WTC11 (cell line): Measurements from ENCODE around the gene RTN4RL1. TPM values are rescaled to one million over a fixed set of nuclear protein-coding genes. Genes with fewer than 3 reads are reported as not detected.

Experiments
- ATAC-seq: fragments of 200-7000 bp; cut with Tn5 transposase; 2 replicates; pipeline ENCODE4 v1.10.0; 2021; ENCODE audit warnings: mild to moderate bottlenecking, moderate library complexity
- CTCF ChIA-PET: fragments of 300-600 bp; sonication (Branson Sonifier 250); formaldehyde crosslinking; loops from one replicate; lab custom pipeline; 2021; ENCODE audit warnings: antibody characterized with exemption; lab: Charles Lee
- POLR2A ChIA-PET: fragments of 350-600 bp; sonication (Branson Sonifier 250); formaldehyde crosslinking; loops from one replicate; lab custom pipeline; 2021; ENCODE audit warnings: antibody characterized with exemption; lab: Charles Lee
- DNase-seq: peaks from one replicate; pipeline ENCODE4 v3.0.0; 2021; ENCODE audit warnings: low spot score
- H3K27ac Mint-ChIP-seq: 2 replicates; pipeline ENCODE4 v1.8.0; 2021; ENCODE audit warnings: mixed read lengths
- H3K27me3 Mint-ChIP-seq: 2 replicates; pipeline ENCODE4 v1.8.0; 2021; ENCODE audit warnings: low read depth, mild to moderate bottlenecking, moderate library complexity, mixed read lengths
- H3K36me3 Mint-ChIP-seq: 2 replicates; pipeline ENCODE4 v1.8.0; 2021; ENCODE audit warnings: mixed read lengths
- H3K4me1 Mint-ChIP-seq: 2 replicates; pipeline ENCODE4 v1.8.0; 2022; ENCODE audit warnings: mixed read lengths
- H3K4me3 Mint-ChIP-seq: 2 replicates; pipeline ENCODE4 v1.8.0; 2021; ENCODE audit warnings: mild to moderate bottlenecking, moderate library complexity, mixed read lengths
- H3K9me3 Mint-ChIP-seq: 2 replicates; pipeline ENCODE4 v1.8.0; 2021; ENCODE audit warnings: mixed read lengths
- ATF1 ChIP-seq: sonication (generic); formaldehyde crosslinking; IDR thresholded peaks from 2 replicates; pipeline ENCODE4 v1.8.1; 2023; ENCODE audit warnings: mild to moderate bottlenecking, moderate library complexity, missing genetic modification reagents
- CREM ChIP-seq: sonication (generic); formaldehyde crosslinking; IDR thresholded peaks from 2 replicates; pipeline ENCODE4 v1.8.1; 2022; ENCODE audit warnings: mild to moderate bottlenecking, missing genetic modification reagents, moderate library complexity
- EMX1 ChIP-seq: fragments of 250-450 bp; sonication (Bioruptor Pico); IDR thresholded peaks from 2 replicates; pipeline ENCODE4 v1.8.0; 2021; ENCODE audit warnings: mild to moderate bottlenecking
- NFE2L1 ChIP-seq: sonication (generic); formaldehyde crosslinking; IDR thresholded peaks from 2 replicates; pipeline ENCODE4 v1.8.1; 2023; ENCODE audit warnings: missing genetic modification reagents
- NR2C2 ChIP-seq: sonication (generic); formaldehyde crosslinking; IDR thresholded peaks from 2 replicates; pipeline ENCODE4 v1.8.0; 2022; ENCODE audit warnings: mild to moderate bottlenecking, missing genetic modification reagents
- SP1 ChIP-seq: sonication (generic); formaldehyde crosslinking; conservative IDR thresholded peaks from 2 replicates; pipeline ENCODE4 v1.8.1; 2022; ENCODE audit warnings: missing genetic modification reagents
- ZNF138 ChIP-seq: sonication (generic); formaldehyde crosslinking; conservative IDR thresholded peaks from 2 replicates; pipeline ENCODE4 v1.8.1; 2022; ENCODE audit warnings: mild to moderate bottlenecking, moderate library complexity, missing genetic modification reagents
- ZNF423 ChIP-seq: fragments of 250-450 bp; sonication (Bioruptor Pico); IDR thresholded peaks from 2 replicates; pipeline ENCODE4 v2.1.2; 2022; ENCODE audit warnings: mild to moderate bottlenecking, moderate library complexity
- total RNA-seq: library from RNA; stranded (reverse); gene quantifications from 3 replicates; pipeline ENCODE4 v1.2.3, GENCODE V29; 2021
- TF ChIP-seq, protein P1 (sequence below): sonication (generic); formaldehyde crosslinking; IDR thresholded peaks from 2 replicates; pipeline ENCODE4 v1.8.0; 2023; ENCODE audit warnings: missing genetic modification reagents, mild to moderate bottlenecking, borderline replicate concordance
- TF ChIP-seq, protein P2 (sequence below): sonication (generic); formaldehyde crosslinking; IDR thresholded peaks from 2 replicates; pipeline ENCODE4 v1.8.1; 2023; ENCODE audit warnings: mild to moderate bottlenecking, missing genetic modification reagents, borderline replicate concordance
- TF ChIP-seq, protein P3 (sequence below): sonication (generic); formaldehyde crosslinking; conservative IDR thresholded peaks from 2 replicates; pipeline ENCODE4 v1.8.1; 2023; ENCODE audit warnings: mild to moderate bottlenecking, low read depth, missing genetic modification reagents, moderate library complexity
- TF ChIP-seq, protein P4 (sequence below): sonication (generic); formaldehyde crosslinking; IDR thresholded peaks from 2 replicates; pipeline ENCODE4 v1.8.0; 2022; ENCODE audit warnings: mild to moderate bottlenecking, missing genetic modification reagents
- TF ChIP-seq, protein P5 (sequence below): fragments of 200-600 bp; IDR thresholded peaks from 2 replicates; pipeline ENCODE4 v1.8.0; 2022; ENCODE audit warnings: antibody characterized with exemption

RTN4RL1 gene
- total RNA-seq, 1 experiment from 2014 or later, result 0.72 TPM

DNA sequence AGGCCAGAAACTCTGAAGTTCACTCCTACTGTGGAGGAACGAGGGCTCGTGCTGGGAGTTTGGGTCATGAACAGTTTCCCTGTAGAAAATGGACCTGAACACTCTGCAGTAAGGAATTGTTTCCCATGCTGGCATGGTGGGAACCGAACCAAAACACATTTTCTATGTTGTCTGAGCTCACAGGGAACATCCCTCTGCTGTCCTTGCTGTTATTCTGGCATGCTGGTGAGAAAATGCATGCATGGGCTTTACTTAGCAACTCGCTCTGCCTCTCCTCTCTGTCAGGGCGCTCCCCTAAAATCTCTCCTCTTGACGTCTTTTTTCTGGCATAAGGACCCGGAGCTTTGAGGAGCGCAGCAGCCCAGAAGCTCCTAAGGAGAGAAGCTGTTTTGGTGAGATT lies 5.4 kb downstream of the RTN4RL1 start (continued):
- TF ChIP-seq, protein P1, sequence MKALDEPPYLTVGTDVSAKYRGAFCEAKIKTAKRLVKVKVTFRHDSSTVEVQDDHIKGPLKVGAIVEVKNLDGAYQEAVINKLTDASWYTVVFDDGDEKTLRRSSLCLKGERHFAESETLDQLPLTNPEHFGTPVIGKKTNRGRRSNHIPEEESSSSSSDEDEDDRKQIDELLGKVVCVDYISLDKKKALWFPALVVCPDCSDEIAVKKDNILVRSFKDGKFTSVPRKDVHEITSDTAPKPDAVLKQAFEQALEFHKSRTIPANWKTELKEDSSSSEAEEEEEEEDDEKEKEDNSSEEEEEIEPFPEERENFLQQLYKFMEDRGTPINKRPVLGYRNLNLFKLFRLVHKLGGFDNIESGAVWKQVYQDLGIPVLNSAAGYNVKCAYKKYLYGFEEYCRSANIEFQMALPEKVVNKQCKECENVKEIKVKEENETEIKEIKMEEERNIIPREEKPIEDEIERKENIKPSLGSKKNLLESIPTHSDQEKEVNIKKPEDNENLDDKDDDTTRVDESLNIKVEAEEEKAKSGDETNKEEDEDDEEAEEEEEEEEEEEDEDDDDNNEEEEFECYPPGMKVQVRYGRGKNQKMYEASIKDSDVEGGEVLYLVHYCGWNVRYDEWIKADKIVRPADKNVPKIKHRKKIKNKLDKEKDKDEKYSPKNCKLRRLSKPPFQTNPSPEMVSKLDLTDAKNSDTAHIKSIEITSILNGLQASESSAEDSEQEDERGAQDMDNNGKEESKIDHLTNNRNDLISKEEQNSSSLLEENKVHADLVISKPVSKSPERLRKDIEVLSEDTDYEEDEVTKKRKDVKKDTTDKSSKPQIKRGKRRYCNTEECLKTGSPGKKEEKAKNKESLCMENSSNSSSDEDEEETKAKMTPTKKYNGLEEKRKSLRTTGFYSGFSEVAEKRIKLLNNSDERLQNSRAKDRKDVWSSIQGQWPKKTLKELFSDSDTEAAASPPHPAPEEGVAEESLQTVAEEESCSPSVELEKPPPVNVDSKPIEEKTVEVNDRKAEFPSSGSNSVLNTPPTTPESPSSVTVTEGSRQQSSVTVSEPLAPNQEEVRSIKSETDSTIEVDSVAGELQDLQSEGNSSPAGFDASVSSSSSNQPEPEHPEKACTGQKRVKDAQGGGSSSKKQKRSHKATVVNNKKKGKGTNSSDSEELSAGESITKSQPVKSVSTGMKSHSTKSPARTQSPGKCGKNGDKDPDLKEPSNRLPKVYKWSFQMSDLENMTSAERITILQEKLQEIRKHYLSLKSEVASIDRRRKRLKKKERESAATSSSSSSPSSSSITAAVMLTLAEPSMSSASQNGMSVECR, result no peak
- no peak for TF ChIP-seq ATF1
- TF ChIP-seq NR2C2 (CRISPR knock-in tag), result no peak
- TF ChIP-seq ZNF138, result no peak
- TF ChIP-seq, protein P2, sequence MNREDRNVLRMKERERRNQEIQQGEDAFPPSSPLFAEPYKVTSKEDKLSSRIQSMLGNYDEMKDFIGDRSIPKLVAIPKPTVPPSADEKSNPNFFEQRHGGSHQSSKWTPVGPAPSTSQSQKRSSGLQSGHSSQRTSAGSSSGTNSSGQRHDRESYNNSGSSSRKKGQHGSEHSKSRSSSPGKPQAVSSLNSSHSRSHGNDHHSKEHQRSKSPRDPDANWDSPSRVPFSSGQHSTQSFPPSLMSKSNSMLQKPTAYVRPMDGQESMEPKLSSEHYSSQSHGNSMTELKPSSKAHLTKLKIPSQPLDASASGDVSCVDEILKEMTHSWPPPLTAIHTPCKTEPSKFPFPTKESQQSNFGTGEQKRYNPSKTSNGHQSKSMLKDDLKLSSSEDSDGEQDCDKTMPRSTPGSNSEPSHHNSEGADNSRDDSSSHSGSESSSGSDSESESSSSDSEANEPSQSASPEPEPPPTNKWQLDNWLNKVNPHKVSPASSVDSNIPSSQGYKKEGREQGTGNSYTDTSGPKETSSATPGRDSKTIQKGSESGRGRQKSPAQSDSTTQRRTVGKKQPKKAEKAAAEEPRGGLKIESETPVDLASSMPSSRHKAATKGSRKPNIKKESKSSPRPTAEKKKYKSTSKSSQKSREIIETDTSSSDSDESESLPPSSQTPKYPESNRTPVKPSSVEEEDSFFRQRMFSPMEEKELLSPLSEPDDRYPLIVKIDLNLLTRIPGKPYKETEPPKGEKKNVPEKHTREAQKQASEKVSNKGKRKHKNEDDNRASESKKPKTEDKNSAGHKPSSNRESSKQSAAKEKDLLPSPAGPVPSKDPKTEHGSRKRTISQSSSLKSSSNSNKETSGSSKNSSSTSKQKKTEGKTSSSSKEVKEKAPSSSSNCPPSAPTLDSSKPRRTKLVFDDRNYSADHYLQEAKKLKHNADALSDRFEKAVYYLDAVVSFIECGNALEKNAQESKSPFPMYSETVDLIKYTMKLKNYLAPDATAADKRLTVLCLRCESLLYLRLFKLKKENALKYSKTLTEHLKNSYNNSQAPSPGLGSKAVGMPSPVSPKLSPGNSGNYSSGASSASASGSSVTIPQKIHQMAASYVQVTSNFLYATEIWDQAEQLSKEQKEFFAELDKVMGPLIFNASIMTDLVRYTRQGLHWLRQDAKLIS (CRISPR knock-in tag), result no peak

DNA sequence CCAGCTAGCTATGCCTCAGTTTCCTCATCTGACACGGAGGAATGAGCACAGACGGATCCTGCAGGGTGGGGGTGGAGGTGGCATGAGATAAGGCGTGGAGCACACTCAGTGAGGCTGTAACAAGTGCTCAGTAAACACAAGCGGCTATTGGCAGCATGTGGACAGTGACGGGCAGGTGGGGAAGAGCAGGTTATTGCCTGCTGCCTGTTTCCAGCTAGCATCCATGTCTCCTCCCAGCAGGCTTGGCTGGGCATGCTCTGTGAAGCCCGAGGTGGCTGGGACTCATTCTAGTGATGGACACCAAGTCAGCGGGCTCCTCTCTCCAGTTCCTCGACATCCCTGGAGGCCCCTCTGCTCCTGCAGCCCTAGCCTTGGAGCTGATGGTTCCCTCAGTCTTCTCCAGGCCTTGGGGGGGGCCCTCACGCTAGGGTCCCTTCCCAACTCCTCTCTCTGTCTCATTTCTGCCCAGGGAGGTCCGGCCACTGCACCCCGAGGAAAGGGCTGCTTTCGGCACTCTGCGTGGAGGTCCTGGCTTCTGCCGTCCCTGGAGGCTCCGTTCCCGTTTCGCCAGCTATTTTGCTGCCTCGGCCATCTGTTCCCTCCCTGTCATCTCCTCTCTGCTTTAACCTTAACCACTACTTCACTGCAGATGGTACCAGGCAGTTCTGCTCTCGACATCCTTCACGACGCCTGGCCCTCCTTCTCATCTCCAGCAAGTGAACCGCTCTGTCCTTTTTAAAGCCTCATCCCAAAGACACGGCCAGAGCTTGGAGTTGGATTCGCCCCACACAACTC lies 6.2 kb downstream of the RTN4RL1 start:
- H3K36me3 Mint-ChIP-seq, result no peaks in the 10 kb centered on the region
- ChIA-PET POLR2A (interaction anchor here (0.5 kb wide), 1 partner anchor 19 kb away, joined by 3 read pairs; no protein-coding TSS in a partner anchor), CTCF (interaction anchor here (0.9 to 2.6 kb wide), 4 partner anchors 23 to 389 kb away, joined by 3 to 12 read pairs (median 4); partner anchors contain the start of gene OVCA2)
- DNase-seq (no peak), ATAC-seq (no peak)
- H3K4me3 Mint-ChIP-seq, result no peak overlapping the region
- H3K27me3 Mint-ChIP-seq, result peaks cover 81% of the 10 kb centered on the region
- no peak overlapping the region for H3K27ac Mint-ChIP-seq
- H3K9me3 Mint-ChIP-seq, result no peaks in the 10 kb centered on the region
- H3K4me1 Mint-ChIP-seq, result peaks cover 3% of the 10 kb centered on the region; the same call in 1 of the 2 replicates
- TF ChIP-seq NFE2L1 (CRISPR knock-in tag) (no peak), CREM (CRISPR knock-in tag) (no peak), EMX1 (CRISPR knock-in tag) (no peak), ZNF423 (no peak), SP1 (CRISPR knock-in tag) (no peak), ZNF138 (no peak)
- TF ChIP-seq, protein P3, sequence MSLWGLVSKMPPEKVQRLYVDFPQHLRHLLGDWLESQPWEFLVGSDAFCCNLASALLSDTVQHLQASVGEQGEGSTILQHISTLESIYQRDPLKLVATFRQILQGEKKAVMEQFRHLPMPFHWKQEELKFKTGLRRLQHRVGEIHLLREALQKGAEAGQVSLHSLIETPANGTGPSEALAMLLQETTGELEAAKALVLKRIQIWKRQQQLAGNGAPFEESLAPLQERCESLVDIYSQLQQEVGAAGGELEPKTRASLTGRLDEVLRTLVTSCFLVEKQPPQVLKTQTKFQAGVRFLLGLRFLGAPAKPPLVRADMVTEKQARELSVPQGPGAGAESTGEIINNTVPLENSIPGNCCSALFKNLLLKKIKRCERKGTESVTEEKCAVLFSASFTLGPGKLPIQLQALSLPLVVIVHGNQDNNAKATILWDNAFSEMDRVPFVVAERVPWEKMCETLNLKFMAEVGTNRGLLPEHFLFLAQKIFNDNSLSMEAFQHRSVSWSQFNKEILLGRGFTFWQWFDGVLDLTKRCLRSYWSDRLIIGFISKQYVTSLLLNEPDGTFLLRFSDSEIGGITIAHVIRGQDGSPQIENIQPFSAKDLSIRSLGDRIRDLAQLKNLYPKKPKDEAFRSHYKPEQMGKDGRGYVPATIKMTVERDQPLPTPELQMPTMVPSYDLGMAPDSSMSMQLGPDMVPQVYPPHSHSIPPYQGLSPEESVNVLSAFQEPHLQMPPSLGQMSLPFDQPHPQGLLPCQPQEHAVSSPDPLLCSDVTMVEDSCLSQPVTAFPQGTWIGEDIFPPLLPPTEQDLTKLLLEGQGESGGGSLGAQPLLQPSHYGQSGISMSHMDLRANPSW, result no peak
- TF ChIP-seq, protein P4, sequence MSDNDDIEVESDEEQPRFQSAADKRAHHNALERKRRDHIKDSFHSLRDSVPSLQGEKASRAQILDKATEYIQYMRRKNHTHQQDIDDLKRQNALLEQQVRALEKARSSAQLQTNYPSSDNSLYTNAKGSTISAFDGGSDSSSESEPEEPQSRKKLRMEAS, result no peak
- TF ChIP-seq, protein P5, sequence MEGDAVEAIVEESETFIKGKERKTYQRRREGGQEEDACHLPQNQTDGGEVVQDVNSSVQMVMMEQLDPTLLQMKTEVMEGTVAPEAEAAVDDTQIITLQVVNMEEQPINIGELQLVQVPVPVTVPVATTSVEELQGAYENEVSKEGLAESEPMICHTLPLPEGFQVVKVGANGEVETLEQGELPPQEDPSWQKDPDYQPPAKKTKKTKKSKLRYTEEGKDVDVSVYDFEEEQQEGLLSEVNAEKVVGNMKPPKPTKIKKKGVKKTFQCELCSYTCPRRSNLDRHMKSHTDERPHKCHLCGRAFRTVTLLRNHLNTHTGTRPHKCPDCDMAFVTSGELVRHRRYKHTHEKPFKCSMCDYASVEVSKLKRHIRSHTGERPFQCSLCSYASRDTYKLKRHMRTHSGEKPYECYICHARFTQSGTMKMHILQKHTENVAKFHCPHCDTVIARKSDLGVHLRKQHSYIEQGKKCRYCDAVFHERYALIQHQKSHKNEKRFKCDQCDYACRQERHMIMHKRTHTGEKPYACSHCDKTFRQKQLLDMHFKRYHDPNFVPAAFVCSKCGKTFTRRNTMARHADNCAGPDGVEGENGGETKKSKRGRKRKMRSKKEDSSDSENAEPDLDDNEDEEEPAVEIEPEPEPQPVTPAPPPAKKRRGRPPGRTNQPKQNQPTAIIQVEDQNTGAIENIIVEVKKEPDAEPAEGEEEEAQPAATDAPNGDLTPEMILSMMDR, result no peak
- TF ChIP-seq, protein P1, result no peak
